ENCODE data around the gene SLCO4A1. TPM values are rescaled to one million over a fixed set of nuclear protein-coding genes. Genes with fewer than 3 reads are reported as not detected.

The SLCO4A1 gene
- total RNA-seq, 1 donor, result 15.3 TPM

GRCh38 chr20:62606016-62606415 is 36.3 kb upstream of the SLCO4A1 start:
- peak in 1 of 3 donors; percentile 31 for DNase-seq (ENCODE audit: low read depth in 2 of 3, low spot score in 2 of 3)

GRCh38 chr20:62606551-62607201 is 35.6 kb upstream of the SLCO4A1 start:
- peak in 1 of 3 donors; percentile 22 for DNase-seq (ENCODE audit: low read depth in 2 of 3, low spot score in 2 of 3)

GRCh38 chr20:62607366-62608217 is 34.7 kb upstream of the SLCO4A1 start:
- no peak for DNase-seq (ENCODE audit: low read depth in 2 of 3, low spot score in 2 of 3)

GRCh38 chr20:62608218-62608565 is 34.1 kb upstream of the SLCO4A1 start:
- DNase-seq (ENCODE audit: low read depth in 2 of 3, low spot score in 2 of 3), result no peak

- no peak for DNase-seq (ENCODE audit: low read depth in 2 of 3, low spot score in 2 of 3)
These were observed 33.0 kb upstream of the SLCO4A1 start for GRCh38 chr20:62609279-62609720.

- DNase-seq (ENCODE audit: low read depth in 2 of 3, low spot score in 2 of 3), result no peak
These were observed 32.2 kb upstream of the SLCO4A1 start for GRCh38 chr20:62609811-62610757.

GRCh38 chr20:62611012-62611411 is 31.3 kb upstream of the SLCO4A1 start:
- no peak for DNase-seq (ENCODE audit: low read depth in 2 of 3, low spot score in 2 of 3)

- DNase-seq (ENCODE audit: low read depth in 2 of 3, low spot score in 2 of 3), result no peak
These were observed 30.5 kb upstream of the SLCO4A1 start for GRCh38 chr20:62611819-62612218.

- DNase-seq (ENCODE audit: low read depth in 2 of 3, low spot score in 2 of 3), result no peak
These were observed 28.0 kb upstream of the SLCO4A1 start for GRCh38 chr20:62614085-62614960.

- no peak for DNase-seq (ENCODE audit: low read depth in 2 of 3, low spot score in 2 of 3)
These were observed 27.2 kb upstream of the SLCO4A1 start for GRCh38 chr20:62614961-62615680.

- DNase-seq (ENCODE audit: low read depth in 2 of 3, low spot score in 2 of 3), result no peak
These were observed 26.5 kb upstream of the SLCO4A1 start for GRCh38 chr20:62615750-62616251.

- peak in 2 of 3 donors; percentile 72 to 80 for DNase-seq (ENCODE audit: low read depth in 2 of 3, low spot score in 2 of 3)
These were observed 25.3 kb upstream of the SLCO4A1 start for GRCh38 chr20:62616728-62617621.

- peak in 2 of 3 donors; percentile 89 to 91 for DNase-seq (ENCODE audit: low read depth in 2 of 3, low spot score in 2 of 3)
These were observed 24.4 kb upstream of the SLCO4A1 start for GRCh38 chr20:62617711-62618483.

GRCh38 chr20:62618611-62619529 is 23.4 kb upstream of the SLCO4A1 start:
- peak in 2 of 3 donors; percentile 73 to 81 for DNase-seq (ENCODE audit: low read depth in 2 of 3, low spot score in 2 of 3)

- no peak for DNase-seq (ENCODE audit: low read depth in 2 of 3, low spot score in 2 of 3)
These were observed 21.7 kb upstream of the SLCO4A1 start for GRCh38 chr20:62620625-62621024.

All from hematopoietic multipotent progenitor cell (in vitro differentiated cells).